Activated T-cell treated with anti-CD3 and anti-CD28 coated beads for 1 hour (primary cell): ENCODE measurements around the gene SLC38A8.

Experiments
- DNase-seq: peaks from one replicate; pipeline ENCODE4 v3.0.0-alpha.2; 2020; ENCODE audit warnings: low read depth

The SLC38A8 gene

DNA sequence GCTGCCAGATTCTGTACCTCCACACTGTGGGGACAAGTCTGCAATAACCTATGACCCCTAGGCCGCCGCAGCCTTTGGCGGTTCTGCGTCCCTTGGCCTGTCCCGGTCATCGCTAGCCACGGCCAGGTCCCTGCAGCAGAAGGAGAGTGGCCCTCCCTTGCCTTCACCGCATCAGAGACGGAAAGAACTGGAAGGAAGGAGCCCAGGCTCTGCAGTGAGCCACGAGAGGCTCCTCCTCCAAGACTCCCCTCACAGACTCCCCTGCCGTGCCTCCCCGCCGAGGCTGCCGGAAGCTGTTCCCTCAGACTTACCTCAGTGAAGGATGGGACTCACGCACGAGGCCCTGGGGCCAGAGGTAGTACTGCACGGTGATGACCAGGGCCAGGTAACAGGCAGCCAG, 11.0 kb downstream of the SLC38A8 start:
- no peak for DNase-seq

DNA sequence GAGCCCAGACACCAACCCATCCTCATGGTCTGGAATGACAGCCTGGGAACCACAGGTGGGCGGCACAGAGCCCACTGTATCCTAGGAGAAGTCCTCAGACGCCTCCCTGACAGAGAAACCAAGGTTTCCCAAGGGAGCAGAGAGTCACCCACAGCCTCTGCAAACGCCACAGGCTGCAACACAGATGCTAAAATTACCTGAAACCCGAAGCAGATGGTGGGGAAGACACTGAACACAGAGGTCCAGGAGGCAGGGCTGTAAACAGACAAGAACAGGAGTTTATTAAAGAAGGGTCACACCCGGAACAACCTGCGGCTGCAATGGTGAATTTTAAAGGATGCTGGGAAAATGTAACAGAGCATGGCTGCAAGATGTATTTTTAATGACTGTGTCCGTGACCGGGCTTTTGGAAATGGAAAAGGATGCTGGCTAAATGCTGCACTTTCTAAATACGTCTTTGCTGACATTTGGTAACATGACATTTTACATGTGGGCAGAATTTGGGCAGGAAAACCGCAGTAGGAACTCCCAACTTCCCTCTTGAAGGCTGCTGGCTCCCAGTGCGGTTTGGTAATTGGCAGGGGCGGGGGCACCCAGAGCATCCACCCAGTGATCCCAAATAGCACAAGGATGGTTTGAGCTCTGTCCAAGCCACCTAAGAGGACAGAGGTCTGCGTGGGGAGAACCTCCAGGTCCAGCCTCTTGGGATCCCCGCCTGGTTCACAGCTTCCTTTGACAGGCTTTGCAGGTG, 13.1 kb downstream of the SLC38A8 start:
- no peak for DNase-seq

DNA sequence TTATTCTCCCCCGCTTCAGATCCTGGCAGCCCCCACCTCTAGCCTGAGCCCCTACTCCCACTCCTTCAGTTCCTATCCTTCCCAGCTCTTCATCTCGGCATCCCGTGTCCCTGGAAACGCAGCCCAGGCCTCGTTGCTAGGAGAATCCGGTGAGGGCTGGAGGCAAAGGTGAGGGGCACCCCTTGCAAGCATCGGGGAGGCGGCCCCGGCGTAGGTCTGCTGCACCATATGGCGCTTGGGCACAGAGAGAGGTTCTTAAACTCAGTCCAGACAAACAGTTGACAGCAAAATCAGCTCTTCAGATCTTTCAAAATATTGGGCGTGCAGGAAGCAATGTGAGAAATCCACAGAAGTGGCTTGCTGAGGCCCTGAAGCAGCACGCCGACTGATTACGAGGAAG, 15.0 kb downstream of the SLC38A8 start:
- no peak for DNase-seq

DNA sequence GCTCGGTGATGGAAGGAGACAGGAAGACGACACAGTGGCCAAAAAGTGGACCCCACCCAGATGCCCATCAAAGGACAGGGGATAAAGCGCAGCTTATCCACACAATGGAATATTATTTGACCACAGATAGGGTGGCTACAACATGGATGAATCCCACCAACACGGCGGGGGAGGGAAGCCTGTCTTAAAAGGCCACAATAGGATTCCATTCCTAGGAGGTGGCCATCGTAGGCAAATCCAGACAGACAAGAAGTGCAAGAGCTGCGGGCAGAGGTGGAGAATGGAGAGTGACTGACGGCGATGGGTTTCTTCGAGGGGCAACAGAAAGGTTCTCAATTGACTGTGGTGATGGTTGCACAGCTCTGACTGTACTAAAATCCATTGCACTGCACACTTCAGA, 16.0 kb downstream of the SLC38A8 start:
- DNase-seq: no peak

GRCh38 chr16:84024854-84025253, 17.7 kb downstream of the SLC38A8 start:
- DNase-seq: no peak

DNA sequence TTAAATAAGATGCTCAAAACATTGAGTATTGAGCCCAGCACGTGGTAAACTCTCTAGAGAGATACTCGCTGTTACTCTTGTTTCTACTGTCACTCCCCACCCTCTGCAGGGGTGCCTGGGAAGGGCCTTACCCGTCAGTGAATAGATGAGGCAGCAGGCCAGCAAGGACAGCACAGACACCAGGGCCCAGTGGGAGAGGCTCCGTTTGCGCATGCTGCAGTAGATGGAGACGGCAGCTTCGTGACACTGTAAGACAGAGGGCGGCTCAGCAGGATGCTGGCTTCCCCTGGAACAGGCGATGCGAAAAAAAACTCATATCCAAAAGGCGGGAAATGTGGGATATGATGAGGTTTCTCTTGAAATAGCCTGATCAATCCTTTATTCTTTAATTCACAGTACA, 20.0 kb downstream of the SLC38A8 start:
- no peak for DNase-seq

DNA sequence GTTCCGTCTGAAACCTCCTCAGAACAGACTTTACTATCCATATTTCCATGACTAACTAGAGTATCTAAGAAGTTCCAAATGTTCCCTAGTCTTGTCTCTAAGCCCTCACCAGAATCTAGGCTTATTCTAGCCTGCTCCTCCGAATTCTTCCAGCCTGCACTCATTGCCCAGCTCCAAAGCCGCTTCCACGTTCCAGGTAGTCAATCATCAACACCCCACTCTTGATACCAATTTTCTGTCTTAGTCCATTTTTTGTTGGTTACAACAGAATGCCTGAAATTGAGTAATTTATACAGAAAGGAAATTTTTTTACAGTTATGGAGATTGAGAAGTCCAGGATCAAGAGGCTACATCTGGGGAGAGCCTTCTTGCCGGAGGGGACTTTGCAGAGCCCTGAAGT, 21.1 kb downstream of the SLC38A8 start:
- DNase-seq: no peak

DNA sequence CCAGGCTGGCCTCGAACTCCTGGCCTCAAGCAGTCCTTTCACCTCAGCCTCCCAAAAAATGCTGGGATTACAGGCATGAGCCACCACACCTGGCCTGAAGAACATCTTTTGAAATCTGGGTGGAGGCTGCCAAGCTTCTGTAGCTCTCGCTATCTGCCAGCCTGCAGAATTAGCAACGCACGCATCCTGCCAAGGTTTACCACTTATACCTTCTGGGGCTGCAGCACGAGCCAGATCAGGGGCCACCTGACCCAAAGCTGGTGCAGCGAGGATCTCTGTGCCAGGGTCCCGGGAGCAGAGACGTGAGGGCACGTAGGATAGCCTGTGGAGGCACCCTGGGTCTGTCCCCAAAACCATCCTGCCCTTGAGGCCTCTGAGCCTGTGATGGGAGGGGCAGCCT, 22.2 kb downstream of the SLC38A8 start:
- no peak for DNase-seq

GRCh38 chr16:84018710-84019109, 23.9 kb downstream of the SLC38A8 start:
- DNase-seq: no peak

DNA sequence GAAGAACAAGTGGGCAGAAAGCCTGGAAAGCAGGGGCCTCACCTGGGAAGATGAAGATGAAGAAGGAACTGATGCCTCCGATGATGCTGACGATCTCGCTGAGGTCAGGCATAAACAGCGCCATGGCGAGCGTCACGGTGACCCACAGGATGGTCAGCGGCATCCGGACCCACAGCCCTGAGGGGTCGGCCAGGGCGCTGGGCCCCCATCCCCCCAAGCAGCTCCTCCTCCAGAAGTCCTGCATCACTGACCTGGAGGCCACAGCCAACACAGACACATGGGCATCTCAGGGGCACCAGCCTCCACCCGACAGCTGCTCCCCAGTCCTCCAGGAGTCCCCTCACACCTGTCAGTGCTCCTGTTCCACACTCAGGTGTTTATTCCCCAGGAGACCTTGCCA, 26.1 kb downstream of the SLC38A8 start:
- no peak for DNase-seq

GRCh38 chr16:84015399-84015798, 27.2 kb downstream of the SLC38A8 start:
- no peak for DNase-seq

DNA sequence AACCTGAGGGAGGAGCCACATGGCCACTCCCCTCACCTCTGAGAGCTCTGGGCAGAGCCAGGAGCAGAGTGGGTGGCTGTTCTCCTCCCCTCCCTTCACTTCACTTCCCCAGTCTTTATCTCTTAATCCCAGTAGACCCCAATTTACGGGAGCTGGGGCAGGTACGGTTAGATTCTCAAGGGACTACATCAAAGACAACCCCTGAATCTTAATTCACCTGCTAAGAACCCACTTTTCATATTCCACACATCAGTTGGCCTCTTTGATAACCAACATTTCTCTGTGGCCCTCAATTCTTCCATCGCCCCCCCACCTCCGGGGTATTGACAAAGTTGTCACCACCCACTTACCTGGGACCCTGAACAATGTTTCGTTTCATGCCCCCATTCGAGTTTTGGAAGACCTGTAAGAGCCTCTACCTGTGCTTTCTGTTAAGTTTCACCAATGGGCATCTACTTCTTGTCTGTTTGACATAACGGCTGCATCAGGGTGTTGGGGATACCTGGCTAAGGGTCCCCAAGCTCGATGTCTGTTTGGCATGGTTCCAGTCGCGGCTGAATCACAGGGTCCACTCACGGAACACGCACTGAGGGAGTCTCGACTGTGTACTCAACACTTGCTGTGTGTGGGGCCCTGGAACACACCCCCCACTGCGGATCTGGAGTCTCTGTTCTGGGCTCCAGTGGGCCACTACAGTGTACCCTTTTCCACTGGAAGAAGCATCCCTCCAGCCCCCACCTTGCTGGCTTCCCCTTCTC, 27.8 kb downstream of the SLC38A8 start:
- DNase-seq: no peak

DNA sequence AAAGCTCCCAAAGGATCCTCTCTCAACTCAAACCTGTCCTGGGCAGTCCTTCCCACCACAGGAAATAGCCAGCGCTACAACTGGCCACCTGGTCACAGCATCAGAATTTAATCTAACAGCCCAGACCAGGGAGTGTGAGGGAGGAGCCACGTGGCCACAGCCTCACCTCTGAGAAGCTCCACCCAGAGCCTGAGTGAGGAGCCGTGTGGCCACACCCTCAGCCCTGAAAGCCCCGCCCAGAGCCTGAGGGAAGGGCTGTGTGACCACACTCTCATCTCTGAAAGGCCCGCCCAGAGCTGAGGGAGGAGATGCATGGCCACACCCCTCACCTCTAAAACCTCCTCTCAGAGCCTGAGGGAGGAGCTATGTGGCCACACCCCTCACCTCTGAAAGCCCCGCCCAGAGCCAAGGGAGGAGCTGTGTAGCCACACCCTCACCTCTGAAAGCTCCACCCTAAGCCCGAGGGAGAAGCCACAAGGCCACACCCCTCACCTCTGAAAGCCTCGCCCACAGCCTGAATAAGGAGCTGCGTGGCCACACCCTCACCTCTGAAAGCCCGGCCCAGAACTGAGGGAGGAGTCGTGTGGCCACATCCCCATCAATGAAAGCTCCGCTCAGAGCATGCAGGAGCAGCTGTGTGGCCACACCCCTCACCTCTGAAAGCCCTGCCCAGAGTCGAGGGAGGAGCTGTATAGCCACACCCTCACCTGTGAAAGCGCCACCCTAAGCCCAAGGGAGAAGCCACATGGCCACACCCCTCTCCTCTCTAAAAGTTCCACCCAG, 28.6 kb downstream of the SLC38A8 start:
- DNase-seq: peak; percentile 14

- no peak for DNase-seq
These were observed 33.3 kb downstream of the SLC38A8 start for GRCh38 chr16:84009282-84009681.

DNA sequence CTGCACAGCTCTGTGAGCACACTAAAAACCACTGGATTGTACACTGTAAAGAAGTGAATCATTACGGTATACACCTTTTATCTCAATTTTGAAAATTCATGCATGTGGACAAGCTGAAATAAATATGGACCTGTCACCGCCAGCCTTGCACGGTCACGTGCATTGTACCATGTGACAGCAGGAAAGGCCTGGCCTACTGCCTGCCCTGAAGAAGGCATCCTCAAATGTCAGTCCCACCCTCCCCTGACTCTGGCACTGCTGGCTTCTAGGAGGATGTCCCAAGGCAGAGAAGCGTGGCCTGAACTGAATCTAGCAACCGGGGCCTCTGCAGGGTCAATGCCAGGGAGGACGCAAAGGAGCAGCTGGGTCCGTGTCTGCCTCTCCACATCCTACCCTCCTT, 34.6 kb downstream of the SLC38A8 start:
- DNase-seq: no peak

- DNase-seq: no peak
These were observed 35.1 kb downstream of the SLC38A8 start for GRCh38 chr16:84007520-84007919.

- no peak for DNase-seq
These were observed 37.2 kb downstream of the SLC38A8 start for GRCh38 chr16:84005391-84005790.

DNA sequence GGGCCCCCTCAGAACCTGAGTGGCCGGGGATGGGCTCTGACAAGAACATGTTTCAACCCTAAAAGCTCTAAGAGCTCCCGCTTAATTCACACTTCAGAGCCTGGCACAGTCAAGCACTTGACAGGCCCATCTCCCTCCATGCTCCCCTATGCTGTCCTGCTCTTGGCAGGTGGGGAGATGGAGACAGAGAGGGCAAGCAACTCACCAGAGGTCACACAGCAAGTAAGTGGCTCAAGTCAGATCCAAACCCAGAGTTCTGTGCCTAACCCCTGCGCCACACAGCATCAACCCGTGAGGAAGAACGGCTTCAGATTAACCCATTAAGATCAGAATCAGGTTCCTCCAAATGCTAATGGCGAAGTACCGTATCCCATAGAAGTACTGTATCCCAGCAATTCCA, 38.2 kb downstream of the SLC38A8 start:
- no peak for DNase-seq

DNA sequence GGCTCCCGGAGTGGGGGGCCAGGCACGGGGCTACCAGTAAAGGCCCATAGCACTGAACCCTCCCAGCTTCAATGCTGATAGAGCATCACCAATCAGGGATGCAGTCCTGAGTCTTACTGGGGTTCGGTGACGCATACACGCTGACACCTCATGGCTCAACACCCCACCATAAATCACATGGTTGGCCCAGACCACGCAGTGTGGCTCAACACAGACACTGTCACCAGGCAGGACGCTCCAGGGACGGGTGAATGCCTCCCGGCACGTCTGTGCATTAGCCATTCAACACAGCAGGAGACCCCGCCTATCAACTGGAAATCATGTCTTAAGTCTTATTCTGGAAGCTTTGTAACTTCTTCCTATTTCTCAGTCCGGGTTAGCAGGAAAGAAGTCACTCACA, 39.6 kb downstream of the SLC38A8 start:
- no peak for DNase-seq

- DNase-seq: no peak
These were observed 40.9 kb downstream of the SLC38A8 start for GRCh38 chr16:84001726-84002125.

GRCh38 chr16:84000989-84001642, 41.5 kb downstream of the SLC38A8 start:
- DNase-seq: no peak

- DNase-seq: no peak
These were observed 44.5 kb downstream of the SLC38A8 start for GRCh38 chr16:83998091-83998490.
